ENCODE measurements around the gene MBP.

DNA sequence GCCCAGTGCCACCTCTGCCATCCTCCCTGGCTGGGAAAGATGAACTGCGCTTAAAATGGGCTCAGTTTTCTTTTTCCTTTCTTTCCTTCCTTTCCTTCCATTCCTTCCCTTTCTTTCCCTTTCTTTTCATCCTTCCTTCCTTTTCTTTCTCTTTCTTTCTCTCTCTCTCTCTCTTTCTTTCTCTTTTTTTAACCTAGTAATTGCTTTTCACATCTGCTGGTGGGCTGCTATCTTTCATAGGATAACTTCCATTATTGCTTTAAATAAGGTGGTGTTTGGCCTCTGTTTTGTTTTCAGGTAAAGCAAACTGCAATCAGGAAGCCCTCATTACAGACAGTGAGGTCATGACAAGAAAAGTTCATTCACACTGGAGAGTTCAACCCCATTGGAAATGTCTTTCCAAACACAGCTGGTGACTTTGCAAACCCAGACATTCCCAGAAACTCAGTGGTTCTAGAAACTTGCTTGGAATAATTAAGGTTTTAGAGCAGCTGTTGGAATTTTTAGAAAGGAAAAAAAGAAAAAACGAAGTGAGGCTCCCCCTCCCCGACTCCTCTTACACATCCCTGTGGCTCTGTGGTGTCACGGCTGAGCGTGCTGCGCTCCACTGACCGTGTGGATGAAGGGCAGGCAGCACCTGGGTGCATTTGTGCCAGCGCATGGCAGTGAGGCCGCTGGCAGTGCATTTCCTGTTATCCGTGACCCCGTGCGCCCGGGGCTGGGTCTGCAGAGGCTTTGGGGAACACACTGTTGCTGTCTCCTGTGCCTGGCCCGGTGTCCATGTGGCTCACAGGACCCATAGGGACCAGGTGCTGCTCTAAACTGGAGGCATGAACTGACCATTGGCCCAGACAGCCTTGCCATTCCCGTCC, 76.9 kb downstream of the MBP start:
- TF ChIP-seq, protein P1, sequence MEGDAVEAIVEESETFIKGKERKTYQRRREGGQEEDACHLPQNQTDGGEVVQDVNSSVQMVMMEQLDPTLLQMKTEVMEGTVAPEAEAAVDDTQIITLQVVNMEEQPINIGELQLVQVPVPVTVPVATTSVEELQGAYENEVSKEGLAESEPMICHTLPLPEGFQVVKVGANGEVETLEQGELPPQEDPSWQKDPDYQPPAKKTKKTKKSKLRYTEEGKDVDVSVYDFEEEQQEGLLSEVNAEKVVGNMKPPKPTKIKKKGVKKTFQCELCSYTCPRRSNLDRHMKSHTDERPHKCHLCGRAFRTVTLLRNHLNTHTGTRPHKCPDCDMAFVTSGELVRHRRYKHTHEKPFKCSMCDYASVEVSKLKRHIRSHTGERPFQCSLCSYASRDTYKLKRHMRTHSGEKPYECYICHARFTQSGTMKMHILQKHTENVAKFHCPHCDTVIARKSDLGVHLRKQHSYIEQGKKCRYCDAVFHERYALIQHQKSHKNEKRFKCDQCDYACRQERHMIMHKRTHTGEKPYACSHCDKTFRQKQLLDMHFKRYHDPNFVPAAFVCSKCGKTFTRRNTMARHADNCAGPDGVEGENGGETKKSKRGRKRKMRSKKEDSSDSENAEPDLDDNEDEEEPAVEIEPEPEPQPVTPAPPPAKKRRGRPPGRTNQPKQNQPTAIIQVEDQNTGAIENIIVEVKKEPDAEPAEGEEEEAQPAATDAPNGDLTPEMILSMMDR (IDR thresholded peaks at IDR 0.05; ENCODE audit: low read depth, low read length): no peak
- TF ChIP-seq POLR2A (IDR thresholded peaks at IDR 0.05; ENCODE audit: extremely low read depth, insufficient read length): peak; percentile 0
- TF ChIP-seq, protein P2, sequence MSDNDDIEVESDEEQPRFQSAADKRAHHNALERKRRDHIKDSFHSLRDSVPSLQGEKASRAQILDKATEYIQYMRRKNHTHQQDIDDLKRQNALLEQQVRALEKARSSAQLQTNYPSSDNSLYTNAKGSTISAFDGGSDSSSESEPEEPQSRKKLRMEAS (IDR thresholded peaks at IDR 0.05; ENCODE audit: low read depth, low read length): no peak
